ENCODE data around the gene P2RX5. TPM values are rescaled to one million over a fixed set of nuclear protein-coding genes. Genes with fewer than 3 reads are reported as not detected.

The P2RX5 gene
- total and polyA plus RNA-seq, 2 donors (not counting 3 experiments of a cell fraction or from before 2014, with no cell fraction given), result 0.19 to 0.22 TPM

DNA sequence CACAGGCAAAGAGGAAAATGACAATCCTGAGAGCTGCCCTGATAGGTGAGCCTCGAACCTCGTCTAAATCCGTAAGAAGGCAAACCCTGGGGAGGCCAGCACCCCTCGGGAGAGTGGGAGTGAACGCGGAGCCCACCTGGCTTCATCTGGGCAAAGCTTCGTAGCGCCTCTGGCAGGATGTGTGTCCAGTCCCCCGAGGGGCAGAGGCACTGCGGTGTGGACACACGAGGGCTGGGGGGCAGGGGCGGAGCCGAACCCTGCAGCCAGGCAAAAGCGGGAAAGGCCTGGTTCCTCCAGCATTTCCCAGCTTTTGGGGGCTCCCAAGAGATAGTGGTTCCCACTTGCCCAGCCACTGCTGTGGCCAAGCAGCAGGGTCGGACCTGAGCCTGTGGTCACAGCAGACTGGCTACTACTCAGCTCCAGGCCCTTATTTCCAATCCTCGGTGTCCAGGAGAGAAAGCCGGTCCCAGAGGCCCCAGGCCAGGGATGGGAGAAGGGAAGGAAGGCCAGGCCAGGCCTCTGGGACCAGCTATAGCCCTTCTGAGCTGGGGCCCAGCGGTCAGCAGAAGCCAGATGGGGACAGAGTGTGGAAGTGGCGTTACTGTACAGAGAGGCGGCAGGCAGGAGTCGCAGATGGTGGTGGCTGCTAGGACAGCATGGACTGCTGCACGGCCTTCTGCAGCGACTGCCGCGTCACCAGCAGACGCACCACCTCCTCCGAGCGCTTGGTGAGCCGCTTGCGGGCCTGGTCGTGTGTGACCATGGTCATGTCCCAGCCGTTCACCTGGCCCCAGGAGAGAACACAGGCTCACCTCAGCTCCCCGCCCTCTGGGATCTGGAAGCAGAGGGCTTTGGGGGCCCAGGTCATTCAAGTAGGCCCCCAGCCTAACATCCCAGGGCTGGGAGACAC lies 32.6 kb downstream of the P2RX5 start:
- Histone ChIP-seq H3K4me3 (replicated peaks in 1 of 3; ENCODE audit: insufficient read depth in 1 of 3, low read depth in 1 of 3, low read length in 3 of 3) (no peak overlapping the region), H3K4me2 (ENCODE audit: insufficient read depth, low read length) (no peak overlapping the region), H3K27me3 (ENCODE audit: control insufficient read depth in 2 of 2, insufficient read depth in 2 of 2, low read length in 2 of 2) (no peaks in the 10 kb centered on the region), H4K20me1 (replicated peaks; ENCODE audit: control insufficient read depth, extremely low read depth, insufficient read depth, low read length) (no peaks in the 10 kb centered on the region), H3K9ac (replicated peaks; ENCODE audit: extremely low read depth, insufficient read depth, low read length) (no peak overlapping the region), H3K27ac (ENCODE audit: insufficient read depth, low read depth, low read length) (no peak overlapping the region), H3K36me3 (ENCODE audit: control insufficient read depth in 2 of 2, extremely low read depth in 1 of 2, insufficient read depth in 2 of 2, low read length in 2 of 2) (peaks cover 5 to 25% of the 10 kb centered on the region in 2 experiments), H3K79me2 (ENCODE audit: control insufficient read depth, insufficient read depth, low read length) (peaks cover 28% of the 10 kb centered on the region), H3K9me1 (replicated peaks; ENCODE audit: control insufficient read depth, extremely low read depth, insufficient read depth, low read length) (no peaks in the 10 kb centered on the region), H3K9me3 (replicated peaks; ENCODE audit: control insufficient read depth, insufficient read depth, low read length) (no peaks in the 10 kb centered on the region), H3K4me1 (ENCODE audit: control insufficient read depth, extremely low read depth, insufficient read depth, low read length) (peaks cover 22% of the 10 kb centered on the region), H2AFZ (ENCODE audit: low read depth, low read length) (no peak overlapping the region)
- no peak for FAIRE-seq
- ChIA-PET CTCF (no interaction called here), POLR2A (interaction anchor here (0.9 kb wide), 1 partner anchor 27 kb away, joined by 3 read pairs; the partner anchor contains the start of gene SHPK)
- DNase-seq (ENCODE audit: low read depth, low spot score), result no peak
- no TSS peak for BruUV-seq (replicated peaks)
- peak; percentile 21 for TF ChIP-seq POLR2A (IDR thresholded peaks at IDR 0.05; ENCODE audit: low read depth, low read length)
- TF ChIP-seq JUN (IDR thresholded peaks at IDR 0.05; ENCODE audit: borderline replicate concordance, insufficient read depth, insufficient read length, low read depth), result no peak
- TF ChIP-seq MYC (IDR thresholded peaks at IDR 0.05; ENCODE audit: low read depth, low read length), result no peak
- TF ChIP-seq, protein P1, sequence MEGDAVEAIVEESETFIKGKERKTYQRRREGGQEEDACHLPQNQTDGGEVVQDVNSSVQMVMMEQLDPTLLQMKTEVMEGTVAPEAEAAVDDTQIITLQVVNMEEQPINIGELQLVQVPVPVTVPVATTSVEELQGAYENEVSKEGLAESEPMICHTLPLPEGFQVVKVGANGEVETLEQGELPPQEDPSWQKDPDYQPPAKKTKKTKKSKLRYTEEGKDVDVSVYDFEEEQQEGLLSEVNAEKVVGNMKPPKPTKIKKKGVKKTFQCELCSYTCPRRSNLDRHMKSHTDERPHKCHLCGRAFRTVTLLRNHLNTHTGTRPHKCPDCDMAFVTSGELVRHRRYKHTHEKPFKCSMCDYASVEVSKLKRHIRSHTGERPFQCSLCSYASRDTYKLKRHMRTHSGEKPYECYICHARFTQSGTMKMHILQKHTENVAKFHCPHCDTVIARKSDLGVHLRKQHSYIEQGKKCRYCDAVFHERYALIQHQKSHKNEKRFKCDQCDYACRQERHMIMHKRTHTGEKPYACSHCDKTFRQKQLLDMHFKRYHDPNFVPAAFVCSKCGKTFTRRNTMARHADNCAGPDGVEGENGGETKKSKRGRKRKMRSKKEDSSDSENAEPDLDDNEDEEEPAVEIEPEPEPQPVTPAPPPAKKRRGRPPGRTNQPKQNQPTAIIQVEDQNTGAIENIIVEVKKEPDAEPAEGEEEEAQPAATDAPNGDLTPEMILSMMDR (IDR thresholded peaks at IDR 0.05; ENCODE audit: extremely low read depth in 1 of 2, insufficient read depth in 1 of 2, low read depth in 1 of 2, low read length in 2 of 2), result no peak
- TF ChIP-seq GATA2 (IDR thresholded peaks at IDR 0.05; ENCODE audit: insufficient read depth, insufficient read length, low read depth, low read length), result no peak
- no peak for TF ChIP-seq EZH2 (IDR thresholded peaks at IDR 0.05; ENCODE audit: borderline replicate concordance, low read depth, low read length, severe bottlenecking)
- TF ChIP-seq, protein P2, sequence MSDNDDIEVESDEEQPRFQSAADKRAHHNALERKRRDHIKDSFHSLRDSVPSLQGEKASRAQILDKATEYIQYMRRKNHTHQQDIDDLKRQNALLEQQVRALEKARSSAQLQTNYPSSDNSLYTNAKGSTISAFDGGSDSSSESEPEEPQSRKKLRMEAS (IDR thresholded peaks at IDR 0.05; ENCODE audit: insufficient read depth, insufficient read length), result no peak
- TF ChIP-seq FOS (IDR thresholded peaks at IDR 0.05; ENCODE audit: borderline replicate concordance, insufficient read depth, low read length), result no peak
- TF ChIP-seq POLR2AphosphoS5 (IDR thresholded peaks at IDR 0.05; ENCODE audit: insufficient read depth, low read depth, low read length), result peak; percentile 14
- dilution Hi-C loops (cut with MboI; ENCODE audit: extremely low pct_ligation_motif_present, low sequenced_read_pairs) (no loop called here), intact Hi-C loops (cut with micrococcal nuclease) (no loop called here)

All from endothelial cell of umbilical vein (primary cell).